T-cell (primary cell): ENCODE results near the gene GIT2. TPM values are rescaled to one million over a fixed set of nuclear protein-coding genes. Genes with fewer than 3 reads are reported as not detected.
A peak's percentile ranks its signal among the peaks of the same experiment; 100 is the strongest.

ENCODE experiments used
- ATAC-seq, 4 experiments: fragments of 200-7000 bp in 3 of 4; fragments of 150-1000 bp in 1 of 4; cut with Tn5 transposase; replicated peaks in 1 of 4; 1 replicate in 3 of 4; 2 replicates in 1 of 4; pipeline ENCODE4 v1.10.0; 2021; ENCODE audit warnings: moderate library complexity in 3 of 4, mild to moderate bottlenecking in 2 of 4, moderate number of reproducible peaks in 1 of 4
- CTCF ChIA-PET, 2 donors: fragments of 300-600 bp; sonication (Branson Sonifier 250); formaldehyde crosslinking; loops; one replicate each; lab custom pipeline; 2022; ENCODE audit warnings: antibody characterized with exemption in 2 of 2; lab: Charles Lee
- POLR2A ChIA-PET, 2 donors: fragments of 300-600 bp; sonication (Branson Sonifier 250); formaldehyde crosslinking; loops; one replicate each; lab custom pipeline; 2022; ENCODE audit warnings: antibody characterized with exemption in 2 of 2; lab: Charles Lee
- DNase-seq, 35 experiments: peaks; one replicate each; pipeline versions ENCODE4 v3.0.0 to v3.0.0-alpha.2; 2013 to 2023
- H3K27ac ChIP-seq: one replicate; pipeline ENCODE4 v1.5.1; 2013; ENCODE audit warnings: low read length
- H3K27me3 ChIP-seq, 2 experiments: replicated peaks in 1 of 2; 1 replicate in 1 of 2; 2 replicates in 1 of 2; pipeline versions ENCODE4 v1.6.1 to v1.7.0; 2013; ENCODE audit warnings: low read length in 1 of 2, mixed read lengths in 1 of 2; ENCODE audit not compliant: control insufficient read depth in 2 of 2, insufficient read depth in 2 of 2; ENCODE audit errors: extremely low read depth in 1 of 2
- H3K36me3 ChIP-seq, 2 donors: 1 replicate in 1 of 2; 2 replicates in 1 of 2; pipeline versions ENCODE4 v1.6.1 to v1.7.0; 2013; ENCODE audit warnings: low read length in 1 of 2; ENCODE audit not compliant: control insufficient read depth in 2 of 2, insufficient read depth in 1 of 2; ENCODE audit errors: extremely low read depth in 1 of 2
- H3K4me1 ChIP-seq, 2 experiments: 1 replicate in 1 of 2; 2 replicates in 1 of 2; pipeline versions ENCODE4 v1.6.1 to v1.7.0; 2013; ENCODE audit warnings: low read length in 2 of 2, mixed read lengths in 1 of 2; ENCODE audit not compliant: insufficient read depth in 2 of 2, control insufficient read depth in 1 of 2; ENCODE audit errors: extremely low read depth in 1 of 2
- H3K4me3 ChIP-seq, 2 donors: 1 replicate in 1 of 2; 2 replicates in 1 of 2; pipeline versions ENCODE4 v1.5.1 to v1.7.0; 2013; ENCODE audit warnings: mild to moderate bottlenecking in 2 of 2, low read length in 1 of 2, moderate library complexity in 1 of 2; ENCODE audit not compliant: control insufficient read depth in 1 of 2; ENCODE audit errors: extremely low read depth in 1 of 2
- H3K9me3 ChIP-seq: 2 replicates; pipeline ENCODE4 v1.7.0; 2013
- H3K27ac Mint-ChIP-seq, 2 donors: one replicate each; pipeline ENCODE4 v1.8.0; 2020 to 2021; ENCODE audit warnings: mild to moderate bottlenecking in 2 of 2, mixed read lengths in 2 of 2
- H3K27me3 Mint-ChIP-seq, 2 donors: one replicate each; pipeline ENCODE4 v1.8.0; 2021 to 2022; ENCODE audit warnings: mixed read lengths in 2 of 2
- H3K36me3 Mint-ChIP-seq: one replicate; pipeline ENCODE4 v1.8.0; 2021; ENCODE audit warnings: mixed read lengths
- H3K4me1 Mint-ChIP-seq, 3 donors: one replicate each; pipeline ENCODE4 v1.8.0; 2020 to 2022; ENCODE audit warnings: mixed read lengths in 3 of 3, mild to moderate bottlenecking in 1 of 3
- H3K4me3 Mint-ChIP-seq, 3 donors: one replicate each; pipeline ENCODE4 v1.8.0; 2020 to 2022; ENCODE audit warnings: mild to moderate bottlenecking in 3 of 3, mixed read lengths in 3 of 3, moderate library complexity in 3 of 3
- H3K9me3 Mint-ChIP-seq, 3 donors: one replicate each; pipeline ENCODE4 v1.8.0; 2020 to 2022; ENCODE audit warnings: mixed read lengths in 3 of 3
- WGBS: methylation state at CpG from one replicate; pipeline ENCODE4 v1.1.5; 2013; ENCODE audit warnings: missing lambda C conversion rate; ENCODE audit not compliant: insufficient coverage; 5-methylcytosine and 5-hydroxymethylcytosine counted together
- total RNA-seq, 35 experiments: library from RNA in 6 of 35; stranded (reverse) in 6 of 35; fragments of 120-200 nt in 1 of 35; gene quantifications; one replicate each; pipeline versions ENCODE4 v1.2.1 to v1.2.4 and lab custom pipeline; 2013 to 2026

The GIT2 gene
- total RNA-seq, 5 donors from 2014 or later (not counting 1 experiment from before 2014, with no cell fraction given), result 96.7 to 132 (median 108) TPM

DNA sequence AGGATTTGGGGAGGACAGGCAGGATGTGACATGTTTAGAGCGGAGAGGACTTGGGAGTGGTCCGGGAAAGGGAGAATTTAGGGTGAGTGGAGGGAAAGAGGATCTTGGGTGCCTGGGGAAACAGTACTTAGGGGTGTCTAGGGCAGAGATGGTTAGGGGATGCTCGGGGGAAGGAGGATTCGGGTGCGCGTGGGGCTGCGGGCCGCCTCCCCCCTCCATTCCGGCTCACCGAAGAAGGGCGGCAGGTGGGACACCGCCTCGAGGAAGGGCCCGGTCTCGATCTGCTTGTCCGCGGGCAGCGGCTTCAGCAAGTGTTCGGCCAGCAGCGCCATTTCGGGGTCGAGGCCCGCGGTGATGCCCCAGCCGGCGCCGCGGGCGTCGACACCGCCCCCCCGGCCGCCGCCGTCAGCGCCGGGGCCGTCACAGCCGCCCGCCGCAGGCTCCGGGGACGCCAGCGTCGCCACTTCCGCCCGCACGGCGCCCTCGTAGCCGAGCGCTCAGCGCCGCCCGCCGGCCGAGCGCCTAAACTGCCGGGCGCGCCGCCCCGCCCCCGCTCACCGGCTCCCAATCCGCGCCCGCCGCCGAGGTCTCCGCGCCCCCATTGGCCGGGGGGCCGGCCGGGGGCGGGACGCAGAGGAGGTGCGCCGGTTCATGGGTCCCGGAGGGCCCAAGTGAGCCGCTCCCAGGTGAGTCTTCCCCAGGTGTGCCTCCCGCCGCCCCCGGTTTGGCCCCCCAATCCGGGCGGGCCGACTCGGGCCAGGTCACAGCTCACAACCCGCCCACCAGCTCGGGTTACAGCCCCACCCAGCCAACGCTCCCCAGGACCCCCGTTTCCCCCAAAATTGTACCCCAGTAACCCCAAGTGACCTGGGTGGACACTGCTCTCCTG is 115.9 kb downstream of the GIT2 start, which contains the start of gene GLTP:
GLTP (minus strand) TSS at position 499 of the 889 bp plus-strand sequence; CDS start at position 332, 167 bp downstream.
- Mint-ChIP-seq H3K27ac (peak within 1 kb of the TSS; percentile 84 to 95), H3K9me3 (no peaks in the 10 kb centered on the region), H3K36me3 (no peaks in the 10 kb centered on the region), H3K27me3 (no peaks in the 10 kb centered on the region), H3K4me1 (peaks cover 50 to 54% (median 52%) of the 10 kb centered on the region in 3 donors), H3K4me3 (peak within 1 kb of the TSS; percentile 90 to 94 (median 91))
- CTCF ChIA-PET, result interaction anchor here in 1 of 2 donors (1.2 kb wide), 1 partner anchor 9 kb away, joined by 3 read pairs; no protein-coding TSS in a partner anchor
- Histone ChIP-seq H3K36me3 (no peaks in the 10 kb centered on the region), H3K27ac (peak within 1 kb of the TSS; percentile 85), H3K4me1 (peaks cover 16 to 41% of the 10 kb centered on the region in 2 experiments), H3K9me3 (no peaks in the 10 kb centered on the region), H3K27me3 (no peaks in the 10 kb centered on the region), H3K4me3 (peak within 1 kb of the TSS; percentile 88 to 91)
- under 1% methylated on average over 92 of the region's 92 CpGs for WGBS
- peak; percentile 94 to 99 (median 96) for ATAC-seq
- POLR2A ChIA-PET, result no interaction called here
- peak; percentile 75 to 97 (median 87) for DNase-seq

Other genes with a start within 250 kb of the GIT2 start
- not detected for gene TRPV4, start 163.0 kb downstream of the GIT2 start, total RNA-seq
- gene GLTP, start 115.8 kb downstream of the GIT2 start, total RNA-seq, result 10 to 100 TPM; 22.0 to 29.5 (median 23.8) TPM
- 10 to 100 TPM; 25.9 to 41.5 (median 37.3) TPM for gene TCHP, start 96.1 kb downstream of the GIT2 start, total RNA-seq
- 10 to 100 TPM; 63.8 to 87.0 (median 76.8) TPM for gene ANKRD13A, start 3.1 kb upstream of the GIT2 start, total RNA-seq
- gene C12orf76, start 52.2 kb upstream of the GIT2 start, total RNA-seq, result 10 to 100 TPM; 13.6 to 31.0 (median 28.5) TPM
- gene IFT81, start 128.0 kb upstream of the GIT2 start, total RNA-seq, result 1 to 10 TPM in 4 of 5 donors, under 1 TPM in 1; 0.73 to 2.3 (median 1.5) TPM